Measurements from ENCODE around the gene PLAC8L1.

- TF ChIP-seq POLR2AphosphoS5 (IDR thresholded peaks at IDR 0.05; ENCODE audit: low read depth, low read length) (no peak), REST (IDR thresholded peaks at IDR 0.05; ENCODE audit: insufficient read depth in 1 of 2, low read depth in 2 of 2, low read length in 2 of 2) (no peak), SIN3A (IDR thresholded peaks at IDR 0.05; ENCODE audit: borderline replicate concordance, insufficient read depth, low read length) (no peak)
These were observed 64.1 kb downstream of the PLAC8L1 start for GRCh38 chr5:146041180-146041789.

Data from PFSK-1 (cell line).